Kidney capillary endothelial cell (primary cell): ENCODE measurements around the gene A3GALT2.

Experiments used
- DNase-seq: peaks from one replicate; pipeline ENCODE4 v3.0.0-alpha.2; 2018; ENCODE audit warnings: low spot score

Gene A3GALT2

GRCh38 chr1:33332357-33332789 lies 11.5 kb upstream of the A3GALT2 start:
- DNase-seq = no peak

- DNase-seq = no peak
Observed at GRCh38 chr1:33331444-33332356, 10.8 kb upstream of the A3GALT2 start.

GRCh38 chr1:33330906-33331305 lies 10.0 kb upstream of the A3GALT2 start:
- no peak for DNase-seq

GRCh38 chr1:33330361-33330890 lies 9.5 kb upstream of the A3GALT2 start:
- no peak for DNase-seq

- no peak for DNase-seq
Observed at GRCh38 chr1:33329600-33330305, 8.9 kb upstream of the A3GALT2 start.

- DNase-seq = no peak
Observed at GRCh38 chr1:33328817-33329216, 7.9 kb upstream of the A3GALT2 start.

- no peak for DNase-seq
Observed at GRCh38 chr1:33327587-33328325, 6.9 kb upstream of the A3GALT2 start.

- DNase-seq = no peak
Observed at GRCh38 chr1:33326785-33327184, 5.9 kb upstream of the A3GALT2 start.

GRCh38 chr1:33324677-33325575 lies 4.0 kb upstream of the A3GALT2 start:
- no peak for DNase-seq

GRCh38 chr1:33323663-33324477 lies 3.0 kb upstream of the A3GALT2 start:
- no peak for DNase-seq

GRCh38 chr1:33322870-33323585 lies 2.1 kb upstream of the A3GALT2 start:
- DNase-seq = no peak

GRCh38 chr1:33322109-33322508 lies 1.2 kb upstream of the A3GALT2 start:
- DNase-seq = no peak

GRCh38 chr1:33321178-33321577 lies 280 bp upstream of the A3GALT2 start:
- no peak for DNase-seq

- no peak for DNase-seq
Observed at GRCh38 chr1:33319949-33320618, 814 bp downstream of the A3GALT2 start.

GRCh38 chr1:33319186-33319948 lies 1.5 kb downstream of the A3GALT2 start:
- DNase-seq = no peak

- DNase-seq = no peak
Observed at GRCh38 chr1:33317946-33318345, 3.0 kb downstream of the A3GALT2 start.

- no peak for DNase-seq
Observed at GRCh38 chr1:33317354-33317753, 3.5 kb downstream of the A3GALT2 start.

GRCh38 chr1:33316601-33317000 lies 4.3 kb downstream of the A3GALT2 start:
- DNase-seq = no peak
